ENCODE measurements around the gene TMA7.
A peak's percentile ranks its signal among the peaks of the same experiment; 100 is the strongest.

TMA7 gene

DNA sequence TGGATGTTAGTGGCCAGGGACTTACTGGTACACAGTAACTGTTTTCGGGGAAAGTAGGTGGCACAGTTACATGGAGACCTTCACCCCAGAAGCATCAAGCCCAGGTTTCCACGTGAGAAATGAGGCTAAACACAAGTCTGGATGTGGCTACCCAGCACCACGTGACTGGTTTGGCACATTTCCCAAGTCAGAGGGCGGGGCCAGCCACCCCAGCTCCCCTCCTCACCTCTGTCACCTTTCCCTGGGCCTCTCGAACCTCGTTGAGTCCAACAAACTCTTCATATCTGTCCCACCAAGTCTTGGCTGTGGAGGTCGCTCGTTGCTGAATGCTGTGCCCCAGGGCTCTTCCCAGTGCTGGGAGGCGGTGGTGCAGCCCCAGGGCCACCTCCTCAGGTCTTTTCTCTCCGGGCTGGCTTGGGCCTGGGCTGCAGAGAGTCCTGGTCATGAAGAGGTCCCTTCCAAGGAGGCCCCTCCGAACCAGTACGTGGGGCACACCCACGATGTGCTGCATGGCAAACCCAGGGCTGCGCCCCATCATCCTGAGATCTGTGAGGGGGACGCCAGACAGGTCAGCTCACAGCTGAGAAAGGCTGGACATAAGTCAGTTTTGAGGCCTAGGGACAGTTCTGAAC lies 5.3 kb upstream of the TMA7 start:
- TF ChIP-seq POLR2AphosphoS5 (IDR thresholded peaks at IDR 0.05; ENCODE audit: low read depth, low read length) = no peak
- no peak for TF ChIP-seq POU2F2 (IDR thresholded peaks at IDR 0.05; ENCODE audit: low read depth, low read length)
- no peak for TF ChIP-seq TAF1 (IDR thresholded peaks at IDR 0.05; ENCODE audit: low read depth, low read length)
- no peak for TF ChIP-seq SPI1 (IDR thresholded peaks at IDR 0.05; ENCODE audit: low read depth, low read length)
- no peak for TF ChIP-seq PAX5 (IDR thresholded peaks at IDR 0.05; ENCODE audit: insufficient read depth, low read length, severe bottlenecking)
- TF ChIP-seq POLR2A (IDR thresholded peaks at IDR 0.05; ENCODE audit: low read depth, low read length) = no peak
- FAIRE-seq (no peak), DNase-seq (ENCODE audit: insufficient read length, low spot score) (no peak)

DNA sequence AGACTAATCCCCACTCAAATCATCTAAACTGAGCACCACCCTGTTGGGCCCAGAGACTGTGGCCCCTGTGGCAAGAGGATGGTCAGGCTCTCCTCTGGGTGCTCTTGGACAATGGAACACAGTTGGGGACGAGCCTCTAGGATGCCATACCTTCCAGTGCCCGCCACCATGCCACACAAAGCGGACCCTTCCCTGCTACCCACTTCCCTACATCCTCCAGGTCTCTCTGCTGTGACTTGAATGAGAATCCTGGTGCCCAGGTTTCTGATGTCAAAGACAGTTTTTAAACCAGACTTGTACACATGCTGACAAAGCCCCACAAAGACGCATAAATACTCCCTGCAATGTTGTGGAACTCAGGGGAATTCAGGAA lies 4.8 kb upstream of the TMA7 start:
- DNase-seq (ENCODE audit: insufficient read length, low spot score) (no peak), FAIRE-seq (no peak)
- TF ChIP-seq TAF1 (IDR thresholded peaks at IDR 0.05; ENCODE audit: low read depth, low read length) (no peak), SPI1 (IDR thresholded peaks at IDR 0.05; ENCODE audit: low read depth, low read length) (no peak), POLR2AphosphoS5 (IDR thresholded peaks at IDR 0.05; ENCODE audit: low read depth, low read length) (no peak), POU2F2 (IDR thresholded peaks at IDR 0.05; ENCODE audit: low read depth, low read length) (no peak), PAX5 (IDR thresholded peaks at IDR 0.05; ENCODE audit: insufficient read depth, low read length, severe bottlenecking) (no peak), POLR2A (IDR thresholded peaks at IDR 0.05; ENCODE audit: low read depth, low read length) (no peak)

DNA sequence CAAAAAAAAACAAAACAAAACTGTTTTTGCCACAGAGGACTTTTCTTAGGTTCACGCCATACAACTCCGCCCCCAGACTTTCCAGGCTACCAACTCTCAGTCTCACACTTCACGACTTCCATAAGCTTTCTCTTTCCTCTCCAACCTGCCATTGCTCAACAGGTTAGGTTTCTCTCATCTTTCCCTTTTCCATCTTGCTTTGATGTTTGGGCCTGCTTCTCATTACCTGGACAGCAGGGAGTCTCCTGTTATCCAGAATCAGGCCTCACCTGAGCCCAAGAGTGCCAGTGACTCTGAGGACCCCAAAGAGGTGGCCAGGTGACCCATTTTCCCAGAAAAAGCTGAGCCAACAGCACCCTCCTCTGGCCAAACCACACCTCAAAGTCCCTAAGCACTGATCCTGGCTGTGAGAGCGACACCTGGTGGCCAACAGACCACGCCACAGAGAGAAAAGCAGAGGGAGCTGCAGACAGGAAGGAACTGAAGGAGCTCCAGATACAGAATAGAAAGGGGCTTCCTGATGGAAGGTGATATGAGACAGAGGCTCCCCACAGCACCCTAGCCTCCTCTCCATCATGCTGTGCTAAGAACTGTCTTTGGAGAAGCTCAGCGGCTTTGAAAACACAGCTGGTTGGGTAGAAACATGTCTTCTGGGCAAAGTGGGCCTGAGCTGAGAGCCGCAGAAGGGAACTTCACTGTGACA lies 4.1 kb upstream of the TMA7 start:
- TF ChIP-seq PAX5 (IDR thresholded peaks at IDR 0.05; ENCODE audit: insufficient read depth, low read length, severe bottlenecking) (no peak), SPI1 (IDR thresholded peaks at IDR 0.05; ENCODE audit: low read depth, low read length) (peak; percentile 42)
- FAIRE-seq (peak; percentile 91), DNase-seq (ENCODE audit: insufficient read length, low spot score) (peak; percentile 71)

DNA sequence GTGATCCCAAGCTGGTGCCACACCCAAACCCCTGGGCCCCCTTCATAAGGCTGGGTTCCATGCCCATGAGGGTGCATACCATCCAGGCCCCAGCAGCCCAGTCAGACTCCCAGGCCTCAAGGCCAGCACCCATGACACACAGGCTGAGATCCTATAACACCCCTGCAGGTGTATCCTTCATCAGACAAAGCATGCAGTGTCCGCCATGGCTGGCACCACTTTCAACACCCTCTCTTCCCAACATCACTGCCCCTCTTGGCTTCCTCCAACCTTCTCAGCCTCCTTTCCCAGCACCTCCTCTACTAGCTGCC lies 3.6 kb upstream of the TMA7 start:
- FAIRE-seq (no peak), DNase-seq (ENCODE audit: insufficient read length, low spot score) (no peak)
- TF ChIP-seq SPI1 (IDR thresholded peaks at IDR 0.05; ENCODE audit: low read depth, low read length) (no peak), PAX5 (IDR thresholded peaks at IDR 0.05; ENCODE audit: insufficient read depth, low read length, severe bottlenecking) (no peak), POU2F2 (IDR thresholded peaks at IDR 0.05; ENCODE audit: low read depth, low read length) (no peak), TAF1 (IDR thresholded peaks at IDR 0.05; ENCODE audit: low read depth, low read length) (no peak), POLR2A (IDR thresholded peaks at IDR 0.05; ENCODE audit: low read depth, low read length) (no peak), POLR2AphosphoS5 (IDR thresholded peaks at IDR 0.05; ENCODE audit: low read depth, low read length) (no peak)

DNA sequence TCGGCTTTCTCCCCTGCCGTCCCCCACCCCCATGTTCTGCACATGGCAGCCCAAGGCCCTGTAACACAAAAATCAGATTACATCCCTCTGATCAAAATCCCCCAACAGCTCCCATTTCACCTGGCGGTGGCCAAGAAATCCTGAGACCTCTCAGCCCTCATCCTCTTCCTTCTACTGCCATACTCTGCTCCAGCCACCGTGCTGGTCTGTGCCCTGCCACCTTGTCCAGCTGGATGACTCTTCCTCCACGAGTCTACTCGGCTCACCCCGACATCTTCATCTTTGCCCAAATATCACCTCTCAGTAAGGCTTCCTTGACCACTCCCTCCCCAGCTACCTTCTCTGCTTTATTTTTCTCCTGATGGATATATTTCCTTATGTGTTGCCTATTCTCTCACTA lies 3.2 kb upstream of the TMA7 start:
- no peak for FAIRE-seq
- DNase-seq (ENCODE audit: insufficient read length, low spot score) = no peak
- TF ChIP-seq POU2F2 (IDR thresholded peaks at IDR 0.05; ENCODE audit: low read depth, low read length) (no peak), POLR2AphosphoS5 (IDR thresholded peaks at IDR 0.05; ENCODE audit: low read depth, low read length) (no peak), POLR2A (IDR thresholded peaks at IDR 0.05; ENCODE audit: low read depth, low read length) (no peak), PAX5 (IDR thresholded peaks at IDR 0.05; ENCODE audit: insufficient read depth, low read length, severe bottlenecking) (no peak), SPI1 (IDR thresholded peaks at IDR 0.05; ENCODE audit: low read depth, low read length) (no peak), TAF1 (IDR thresholded peaks at IDR 0.05; ENCODE audit: low read depth, low read length) (no peak)

DNA sequence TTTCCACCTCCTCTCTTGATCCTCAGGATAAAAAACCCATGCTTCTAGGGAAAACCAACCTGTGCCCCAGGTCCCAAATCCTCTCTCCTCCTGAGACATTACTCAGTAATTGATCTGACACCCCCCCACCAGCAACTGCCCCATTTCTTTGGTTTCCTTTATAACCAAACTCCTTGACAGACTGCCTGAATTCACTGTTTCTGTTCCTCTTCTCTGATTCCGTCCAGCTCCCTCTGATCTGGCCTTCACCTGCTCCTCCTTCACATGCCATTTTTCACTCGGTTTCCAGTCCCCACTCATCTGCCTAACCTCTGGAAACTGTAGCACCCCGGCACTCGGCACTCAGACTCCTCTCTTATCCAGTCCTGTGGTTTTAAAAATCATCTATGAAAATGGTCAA lies 2.2 kb upstream of the TMA7 start:
- no peak for FAIRE-seq
- DNase-seq (ENCODE audit: insufficient read length, low spot score) = no peak
- TF ChIP-seq SPI1 (IDR thresholded peaks at IDR 0.05; ENCODE audit: low read depth, low read length) (peak; percentile 84), POU2F2 (IDR thresholded peaks at IDR 0.05; ENCODE audit: low read depth, low read length) (no peak)

DNA sequence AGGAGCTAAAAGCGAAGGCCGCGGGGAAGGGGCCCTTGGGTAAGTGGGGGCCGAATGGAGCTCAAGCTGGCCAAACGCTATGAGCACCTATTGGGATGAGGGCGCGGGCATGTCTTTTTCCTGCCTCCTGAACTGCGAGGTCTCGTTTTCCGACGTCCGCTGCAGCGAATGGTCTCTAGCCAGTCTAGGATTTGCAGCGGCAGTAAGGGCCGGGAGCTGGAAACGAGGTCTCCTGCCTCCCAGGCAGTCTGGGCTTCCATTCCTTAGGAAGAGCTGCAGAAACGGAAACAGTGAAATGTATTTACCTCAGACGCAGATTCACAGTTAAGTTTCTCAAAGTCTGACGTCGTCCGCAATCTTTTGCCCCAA lies 517 bp downstream of the TMA7 start:
- FAIRE-seq (peak; percentile 61), DNase-seq (ENCODE audit: insufficient read length, low spot score) (no peak)
- TF ChIP-seq POLR2AphosphoS5 (IDR thresholded peaks at IDR 0.05; ENCODE audit: low read depth, low read length) (no peak; the same call in 1 of the 2 replicates), TAF1 (IDR thresholded peaks at IDR 0.05; ENCODE audit: low read depth, low read length) (no peak), POLR2A (IDR thresholded peaks at IDR 0.05; ENCODE audit: low read depth, low read length) (no peak), PAX5 (IDR thresholded peaks at IDR 0.05; ENCODE audit: insufficient read depth, low read length, severe bottlenecking) (no peak), POU2F2 (IDR thresholded peaks at IDR 0.05; ENCODE audit: low read depth, low read length) (no peak), SPI1 (IDR thresholded peaks at IDR 0.05; ENCODE audit: low read depth, low read length) (no peak)

DNA sequence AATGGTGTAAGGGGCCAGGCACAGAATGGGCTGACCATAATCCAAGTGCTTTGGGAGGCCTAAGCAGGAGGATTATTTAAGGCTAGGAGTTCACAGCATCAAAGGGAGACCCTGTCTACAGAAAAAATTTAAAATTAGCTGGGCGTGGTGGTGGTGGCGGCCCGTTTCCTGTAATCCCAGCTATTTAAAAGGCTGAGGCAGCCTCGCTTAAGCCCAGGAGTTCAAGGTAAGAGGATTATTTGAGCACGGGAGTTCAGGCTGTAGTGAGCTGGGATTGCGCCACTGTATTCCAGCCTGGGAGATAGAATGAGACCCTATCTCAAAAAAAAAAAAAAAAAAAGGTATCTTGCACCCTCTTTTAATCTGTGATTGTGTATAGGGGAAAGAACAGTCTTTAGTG lies 1.9 kb downstream of the TMA7 start:
- TF ChIP-seq POU2F2 (IDR thresholded peaks at IDR 0.05; ENCODE audit: low read depth, low read length) = no peak
- no peak for TF ChIP-seq SPI1 (IDR thresholded peaks at IDR 0.05; ENCODE audit: low read depth, low read length)
- no peak for TF ChIP-seq TAF1 (IDR thresholded peaks at IDR 0.05; ENCODE audit: low read depth, low read length)
- TF ChIP-seq POLR2A (IDR thresholded peaks at IDR 0.05; ENCODE audit: low read depth, low read length) = no peak
- DNase-seq (ENCODE audit: insufficient read length, low spot score) (no peak), FAIRE-seq (no peak)

DNA sequence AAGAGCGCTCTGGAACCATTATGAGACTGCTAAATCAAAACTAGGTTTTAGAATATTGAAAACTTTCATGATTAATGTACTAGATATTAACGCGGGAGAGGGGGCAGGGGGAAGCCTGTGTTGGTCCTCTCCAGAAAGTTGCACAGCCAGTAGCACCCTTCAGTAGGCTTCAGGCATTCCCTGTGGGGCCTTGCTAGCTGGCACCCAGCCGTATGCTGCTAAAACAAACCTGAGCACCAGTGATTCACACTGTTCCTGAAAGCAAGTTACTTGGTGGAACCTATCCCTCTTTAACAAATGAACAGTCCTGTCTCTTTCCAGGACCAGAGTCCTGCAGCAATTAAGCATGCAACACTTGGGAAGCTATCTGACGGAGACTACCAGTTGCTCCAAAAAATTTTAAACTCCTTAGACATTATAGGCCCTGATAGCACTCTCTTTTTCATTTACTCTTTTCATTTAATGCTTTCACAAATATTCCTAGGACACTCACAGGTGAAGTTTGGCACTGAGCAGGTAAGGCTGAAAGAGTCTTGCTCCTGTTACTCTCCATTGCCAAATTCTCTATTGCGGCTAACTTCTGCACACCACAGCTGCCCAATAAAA lies 5.3 kb downstream of the TMA7 start:
- no peak for DNase-seq (ENCODE audit: insufficient read length, low spot score)
- TF ChIP-seq POU2F2 (IDR thresholded peaks at IDR 0.05; ENCODE audit: low read depth, low read length) (no peak), POLR2A (IDR thresholded peaks at IDR 0.05; ENCODE audit: low read depth, low read length) (peak; percentile 31; the same call in 1 of the 2 replicates)
- no peak for FAIRE-seq

DNA sequence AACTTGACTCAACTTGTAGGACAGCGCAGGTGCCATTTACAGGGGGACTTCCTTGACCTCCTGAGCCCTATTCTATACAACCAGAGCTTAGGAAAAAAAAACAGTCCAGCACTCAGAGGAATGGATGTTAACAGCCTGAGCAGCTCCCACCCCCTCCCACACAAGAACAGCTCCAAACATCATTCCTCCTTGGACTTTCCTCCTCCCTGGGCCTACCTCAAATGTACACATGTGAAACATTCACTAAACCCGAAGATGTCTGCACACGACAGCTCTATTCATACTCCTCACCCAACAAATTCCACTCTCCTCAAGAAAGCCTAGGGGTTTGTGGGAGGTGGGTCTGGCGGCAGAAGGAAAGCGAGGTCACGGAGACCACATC lies 6.0 kb downstream of the TMA7 start:
- FAIRE-seq = no peak
- DNase-seq (ENCODE audit: insufficient read length, low spot score) = no peak
- TF ChIP-seq POLR2A (IDR thresholded peaks at IDR 0.05; ENCODE audit: low read depth, low read length) (no peak), PAX5 (IDR thresholded peaks at IDR 0.05; ENCODE audit: insufficient read depth, low read length, severe bottlenecking) (no peak), TAF1 (IDR thresholded peaks at IDR 0.05; ENCODE audit: low read depth, low read length) (no peak), SPI1 (IDR thresholded peaks at IDR 0.05; ENCODE audit: low read depth, low read length) (no peak), POLR2AphosphoS5 (IDR thresholded peaks at IDR 0.05; ENCODE audit: low read depth, low read length) (no peak), POU2F2 (IDR thresholded peaks at IDR 0.05; ENCODE audit: low read depth, low read length) (no peak)
